K562 (cell line): Measurements from ENCODE around the gene RPL7A. TPM values are rescaled to one million over a fixed set of nuclear protein-coding genes. Genes with fewer than 3 reads are reported as not detected.

ENCODE experiments used
- ATAC-seq: fragments of 200-7000 bp; cut with Tn5 transposase; 3 replicates; pipeline ENCODE4 v1.9.1; 2020; ENCODE audit warnings: moderate library complexity
- BruUV-seq: library from RNA; stranded (reverse); fragments of 400-500 nt; replicated peaks from 2 replicates; lab custom pipeline; 2021; lab: Mats Ljungman, UMichigan
- CTCF ChIA-PET: fragments of 300-600 bp; formaldehyde crosslinking; extraction: SDS; loops from one replicate; lab custom pipeline; 2021; ENCODE audit warnings: low intra/inter-chr PET ratio; lab: Yijun Ruan, JAX
- POLR2A ChIA-PET: fragments of 300-600, 350-650 bp; sonication (Branson Sonifier 250); formaldehyde crosslinking; extraction: SDS; loops from one replicate; lab custom pipeline; 2021; ENCODE audit warnings: antibody characterized with exemption, inconsistent platforms; lab: Yijun Ruan, JAX
- DNase-seq, 4 experiments: peaks; one replicate each; pipeline versions ENCODE4 v3.0.0 to v3.0.0-alpha.2; 2011 to 2018; ENCODE audit warnings: low spot score in 3 of 4, mixed read lengths in 3 of 4; ENCODE audit errors: extremely low read depth in 1 of 4
- FAIRE-seq: peaks from 2 replicates; lab custom pipeline; 2011; peaks lifted over from hg19 to GRCh38; lab: Jason Lieb, UNC
- H2AFZ ChIP-seq: 2 replicates; pipeline ENCODE4 v1.6.0; 2011; ENCODE audit warnings: low read depth, low read length, control low read depth, inconsistent platforms
- H3K27ac ChIP-seq: fragments of 200-600 bp; 3 replicates; pipeline ENCODE4 v1.8.0; 2011; ENCODE audit warnings: low read depth, mild to moderate bottlenecking, control low read depth, inconsistent platforms, low read length, moderate library complexity, mixed read lengths; ENCODE audit errors: extremely low read depth
- H3K27me3 ChIP-seq, 2 experiments: fragments of 300-600 bp in 1 of 2; 2 replicates in 1 of 2; 3 replicates in 1 of 2; pipeline versions ENCODE4 v1.6.0 to v1.8.0; 2011; ENCODE audit warnings: inconsistent platforms in 2 of 2, low read length in 2 of 2, mild to moderate bottlenecking in 1 of 2, mixed read lengths in 1 of 2, moderate library complexity in 1 of 2; ENCODE audit not compliant: control insufficient read depth in 2 of 2, insufficient read depth in 2 of 2
- H3K36me3 ChIP-seq: fragments of 300-600 bp; 3 replicates; pipeline ENCODE4 v1.8.0; 2011; ENCODE audit warnings: mild to moderate bottlenecking, low read length, inconsistent platforms; ENCODE audit not compliant: control insufficient read depth, insufficient read depth
- H3K4me1 ChIP-seq, 2 experiments: fragments of 200-600 bp in 1 of 2; replicated peaks in 1 of 2; 2 replicates in 1 of 2; 3 replicates in 1 of 2; pipeline versions ENCODE4 v1.5.1 to v1.8.0; 2011; ENCODE audit warnings: inconsistent platforms in 2 of 2, low read length in 2 of 2, mild to moderate bottlenecking in 1 of 2, mixed read lengths in 1 of 2, moderate library complexity in 1 of 2; ENCODE audit not compliant: control insufficient read depth in 2 of 2, insufficient read depth in 2 of 2
- H3K4me2 ChIP-seq: 2 replicates; pipeline ENCODE4 v1.6.1; 2011; ENCODE audit warnings: low read length, control low read depth, inconsistent platforms, mixed read lengths; ENCODE audit not compliant: insufficient read depth
- H3K4me3 ChIP-seq: fragments of 200-600 bp; sonication (generic), shearing (Covaris generic); 2 replicates; pipeline ENCODE4 v1.5.1; 2016; ENCODE audit warnings: control low read depth, inconsistent platforms
- H3K79me2 ChIP-seq: fragments of 200-600 bp; 3 replicates; pipeline ENCODE4 v1.8.0; 2011; ENCODE audit warnings: low read length, inconsistent platforms; ENCODE audit not compliant: control insufficient read depth, insufficient read depth
- H3K9ac ChIP-seq, 2 experiments: 2 replicates each; pipeline versions ENCODE4 v1.6.0 to v1.6.1; 2011; ENCODE audit warnings: low read depth in 2 of 2, low read length in 2 of 2, control low read depth in 1 of 2, inconsistent platforms in 1 of 2, mild to moderate bottlenecking in 1 of 2, mixed read lengths in 1 of 2; ENCODE audit not compliant: insufficient read depth in 1 of 2
- H3K9me1 ChIP-seq: one replicate; pipeline ENCODE4 v1.6.0; 2011; ENCODE audit warnings: inconsistent platforms, mild to moderate bottlenecking, low read length, moderate library complexity; ENCODE audit not compliant: control insufficient read depth, insufficient read depth
- H3K9me3 ChIP-seq: replicated peaks from 2 replicates; pipeline ENCODE4 v1.5.1; 2011; ENCODE audit warnings: low read depth, low read length, inconsistent platforms; ENCODE audit not compliant: control insufficient read depth, insufficient read depth
- H4K20me1 ChIP-seq: replicated peaks from 2 replicates; pipeline ENCODE4 v1.6.1; 2011; ENCODE audit warnings: low read length, inconsistent platforms, mixed read lengths; ENCODE audit not compliant: control insufficient read depth, insufficient read depth
- CHD1 ChIP-seq: fragments of 200-600 bp; sonication (generic); IDR thresholded peaks from one replicate; pipeline ENCODE4 v1.6.1; 2012; ENCODE audit warnings: mild to moderate bottlenecking, moderate library complexity, low read length, inconsistent platforms
- FIP1L1 ChIP-seq: fragments of 200-400 bp; formaldehyde crosslinking; IDR thresholded peaks from 2 replicates; pipeline ENCODE4 v1.6.1; 2018; ENCODE audit warnings: mild to moderate bottlenecking, low read depth, low read length; ENCODE audit not compliant: poor library complexity, severe bottlenecking
- FOXK1 ChIP-seq: sonication (generic); formaldehyde crosslinking; IDR thresholded peaks from 2 replicates; pipeline ENCODE4 v1.8.0; 2022; ENCODE audit warnings: missing genetic modification reagents, mild to moderate bottlenecking, borderline replicate concordance
- MYNN ChIP-seq, 2 experiments: sonication (generic); formaldehyde crosslinking in 1 of 2; IDR thresholded peaks; 2 replicates each; pipeline versions ENCODE4 v1.5.0 to v1.6.1; 2016 to 2020; ENCODE audit warnings: antibody characterized with exemption in 1 of 2, missing genetic modification reagents in 1 of 2
- NR1H2 ChIP-seq: sonication (generic); formaldehyde crosslinking; IDR thresholded peaks from 2 replicates; pipeline ENCODE4 v1.4.0; 2020; ENCODE audit warnings: mild to moderate bottlenecking, missing genetic modification reagents
- NR2C2 ChIP-seq, 2 experiments: fragments of 200-800 bp in 1 of 2; sonication (Bioruptor generic) in 1 of 2; sonication (generic) in 1 of 2; formaldehyde crosslinking in 1 of 2; IDR thresholded peaks; 2 replicates each; pipeline versions ENCODE4 v1.6.1 to v1.8.0; 2016 to 2022; ENCODE audit warnings: mild to moderate bottlenecking in 1 of 2, missing compliant biosample characterization in 1 of 2, missing genetic modification characterization in 1 of 2, missing genetic modification reagents in 1 of 2
- POLR2G ChIP-seq: fragments of 200-400 bp; formaldehyde crosslinking; IDR thresholded peaks from 2 replicates; pipeline ENCODE4 v1.6.1; 2017; ENCODE audit warnings: low read depth, mild to moderate bottlenecking, antibody characterized with exemption, low read length, moderate library complexity
- SMARCC2 ChIP-seq: fragments of 450-650 bp; IDR thresholded peaks from 2 replicates; pipeline ENCODE4 v1.6.1; 2017; ENCODE audit warnings: antibody characterized with exemption, moderate library complexity, mild to moderate bottlenecking, low read depth
- ZNF140 ChIP-seq: fragments of 250-450 bp; sonication (Bioruptor Pico); IDR thresholded peaks from 2 replicates; pipeline ENCODE4 v1.8.0; 2021; ENCODE audit warnings: moderate library complexity, mild to moderate bottlenecking, inconsistent platforms
- WGBS: fragments of 100-300 bp; shearing (Covaris generic); methylation state at CpG from one replicate; pipeline ENCODE4 v1.1.6; 2016; ENCODE audit warnings: low coverage, mixed read lengths; ENCODE audit not compliant: insufficient coverage; ENCODE audit errors: missing lambda C conversion rate; 5-methylcytosine and 5-hydroxymethylcytosine counted together
- in situ Hi-C: fragments of 300-500 bp; cut with MboI; formaldehyde crosslinking; loops from 4 replicates; pipeline ENCODE4 v1.15.0; 2018; ENCODE audit warnings: inconsistent platforms, mixed read lengths
- intact Hi-C: fragments of 100-400 bp; cut with micrococcal nuclease; formaldehyde crosslinking; loops from 2 replicates; pipeline ENCODE4 v1.14.2; 2022
- polyA plus RNA-seq, 8 experiments: library from polyadenylated mRNA; depleted of rRNA in 4 of 8; stranded (reverse) in 5 of 8; unstranded in 3 of 8; fragments of >200 nt; fragmentation: Nextera tagmentation in 2 of 8; fragmentation: Illumina TruSeq in 1 of 8; extraction: Ambion mirVana in 2 of 8; extraction: Trizol in 1 of 8; gene quantifications; 2 replicates each; pipeline versions ENCODE4 v1.2.1 to v1.2.3, GENCODE V29; 2011 to 2014; ENCODE audit warnings: inconsistent platforms in 1 of 8, missing spikeins in 1 of 8
- total RNA-seq, 7 experiments: library from RNA; depleted of rRNA in 6 of 7; stranded (reverse); fragments of >200 nt in 6 of 7; fragmentation: Illumina TruSeq in 2 of 7; extraction: Trizol in 2 of 7; gene quantifications; 2 replicates each; pipeline versions ENCODE4 v1.2.1 to v1.2.3, GENCODE V29; 2011 to 2021; ENCODE audit warnings: low replicate concordance in 1 of 7
- TF ChIP-seq, protein P1 (sequence below): fragments of 450-650 bp; IDR thresholded peaks from 2 replicates; pipeline ENCODE4 v1.6.1; 2016; ENCODE audit warnings: low read depth, mild to moderate bottlenecking, moderate library complexity
- TF ChIP-seq, protein P2 (sequence below): fragments of 250-450 bp; sonication (Bioruptor Pico); IDR thresholded peaks from 2 replicates; pipeline ENCODE4 v1.9.0; 2021; ENCODE audit warnings: mild to moderate bottlenecking, inconsistent platforms

Gene RPL7A
- total and polyA plus RNA-seq, 9 of the 15 experiments (the other 6 are each of a cell fraction or from before 2014, with no cell fraction given) = 1,935 to 3,760 (median 2,652) TPM

- Histone ChIP-seq H3K79me2 (no peaks in the 10 kb centered on the region), H3K4me3 (no peak overlapping the region), H3K4me2 (no peak overlapping the region), H2AFZ (no peak overlapping the region), H3K27ac (no peak overlapping the region), H3K27me3 (peaks cover 29 to 59% of the 10 kb centered on the region in 2 experiments; a peak in 4 of 5 replicates), H3K9me1 (no peaks in the 10 kb centered on the region), H3K4me1 (peaks cover 0 to 17% of the 10 kb centered on the region in 2 experiments; a peak in 2 of 5 replicates), H3K36me3 (no peaks in the 10 kb centered on the region), H3K9ac (no peak overlapping the region), H4K20me1 (no peaks in the 10 kb centered on the region; the same call in 1 of the 2 replicates), H3K9me3 (no peaks in the 10 kb centered on the region)
- WGBS = 29% methylated on average over 12 of the region's 12 CpGs
- ChIA-PET CTCF (no interaction called here), POLR2A (interaction anchor here (0.6 to 1.3 kb wide), 2 partner anchors 12 kb away, joined by 3 read pairs; no protein-coding TSS in a partner anchor)
- no peak for ATAC-seq
- no peak for DNase-seq
- in situ Hi-C loops (no loop called here), intact Hi-C loops (no loop called here)
- no peak for FAIRE-seq
- BruUV-seq = no TSS peak
- TF ChIP-seq FOXK1 (CRISPR knock-in tag) (no peak), NR2C2 (CRISPR knock-in tag; IDR thresholded peaks at IDR 0.05) (no peak), NR2C2 (tag; IDR thresholded peaks at IDR 0.05) (no peak), POLR2G (no peak), MYNN (IDR thresholded peaks at IDR 0.05) (no peak), MYNN (CRISPR knock-in tag; IDR thresholded peaks at IDR 0.05) (no peak), FIP1L1 (no peak), CHD1 (no peak), SMARCC2 (no peak), ZNF140 (CRISPR knock-in tag) (no peak), NR1H2 (CRISPR knock-in tag) (no peak)
- TF ChIP-seq, protein P1, sequence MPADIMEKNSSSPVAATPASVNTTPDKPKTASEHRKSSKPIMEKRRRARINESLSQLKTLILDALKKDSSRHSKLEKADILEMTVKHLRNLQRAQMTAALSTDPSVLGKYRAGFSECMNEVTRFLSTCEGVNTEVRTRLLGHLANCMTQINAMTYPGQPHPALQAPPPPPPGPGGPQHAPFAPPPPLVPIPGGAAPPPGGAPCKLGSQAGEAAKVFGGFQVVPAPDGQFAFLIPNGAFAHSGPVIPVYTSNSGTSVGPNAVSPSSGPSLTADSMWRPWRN = no peak
- TF ChIP-seq, protein P2, sequence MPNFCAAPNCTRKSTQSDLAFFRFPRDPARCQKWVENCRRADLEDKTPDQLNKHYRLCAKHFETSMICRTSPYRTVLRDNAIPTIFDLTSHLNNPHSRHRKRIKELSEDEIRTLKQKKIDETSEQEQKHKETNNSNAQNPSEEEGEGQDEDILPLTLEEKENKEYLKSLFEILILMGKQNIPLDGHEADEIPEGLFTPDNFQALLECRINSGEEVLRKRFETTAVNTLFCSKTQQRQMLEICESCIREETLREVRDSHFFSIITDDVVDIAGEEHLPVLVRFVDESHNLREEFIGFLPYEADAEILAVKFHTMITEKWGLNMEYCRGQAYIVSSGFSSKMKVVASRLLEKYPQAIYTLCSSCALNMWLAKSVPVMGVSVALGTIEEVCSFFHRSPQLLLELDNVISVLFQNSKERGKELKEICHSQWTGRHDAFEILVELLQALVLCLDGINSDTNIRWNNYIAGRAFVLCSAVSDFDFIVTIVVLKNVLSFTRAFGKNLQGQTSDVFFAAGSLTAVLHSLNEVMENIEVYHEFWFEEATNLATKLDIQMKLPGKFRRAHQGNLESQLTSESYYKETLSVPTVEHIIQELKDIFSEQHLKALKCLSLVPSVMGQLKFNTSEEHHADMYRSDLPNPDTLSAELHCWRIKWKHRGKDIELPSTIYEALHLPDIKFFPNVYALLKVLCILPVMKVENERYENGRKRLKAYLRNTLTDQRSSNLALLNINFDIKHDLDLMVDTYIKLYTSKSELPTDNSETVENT (CRISPR knock-in tag) = no peak
Observed at GRCh38 chr9:133389025-133389557, 41.1 kb downstream of the RPL7A start.
